ENCODE results near the gene ADAM12. TPM values are rescaled to one million over a fixed set of nuclear protein-coding genes. Genes with fewer than 3 reads are reported as not detected.
A peak's percentile ranks its signal among the peaks of the same experiment; 100 is the strongest.

ADAM12 gene
- total RNA-seq, 1 experiment from 2014 or later, result not detected

- RAD21 ChIA-PET (ENCODE audit: low non-redundant PET in 1 of 2, low total read pairs in 2 of 2, uncharacterized antibody in 2 of 2, unreplicated experiment in 2 of 2), result no interaction called here
- intact Hi-C loops (cut with micrococcal nuclease), result no loop called here
- TF ChIP-seq MAX (IDR thresholded peaks at IDR 0.05) (no peak), ZBTB33 (IDR thresholded peaks at IDR 0.05; ENCODE audit: extremely low read depth, insufficient replicate concordance, low read length) (no peak), ATF3 (IDR thresholded peaks at IDR 0.05) (no peak), CTCF (IDR thresholded peaks at IDR 0.05 in 2 of 3, conservative IDR thresholded peaks at IDR 0.05 in 1 of 3; ENCODE audit: borderline replicate concordance in 1 of 3, insufficient read depth in 1 of 3, low read depth in 2 of 3, low read length in 2 of 3) (peak in 2 of 3 experiments; percentile 9 to 18; a peak in 1 of 6 replicates)
- Histone ChIP-seq H3K79me2 (ENCODE audit: insufficient read depth, low read length) (no peaks in the 10 kb centered on the region), H3K27me3 (ENCODE audit: insufficient read depth, low read length) (peaks cover 48% of the 10 kb centered on the region), H3K9ac (ENCODE audit: low read length) (no peak overlapping the region), H3K4me1 (ENCODE audit: control insufficient read depth in 1 of 2, insufficient read depth in 2 of 2, low read length in 2 of 2) (no peaks in the 10 kb centered on the region), H2AFZ (ENCODE audit: low read depth, low read length, poor library complexity, severe bottlenecking) (no peak overlapping the region), H3K27ac (ENCODE audit: low read depth, low read length) (no peak overlapping the region), H3K4me2 (ENCODE audit: low read length) (no peak overlapping the region), H3K9me2 (ENCODE audit: insufficient read depth) (no peaks in the 10 kb centered on the region), H3K9me3 (ENCODE audit: control insufficient read depth in 1 of 2, insufficient read depth in 1 of 2, low read depth in 1 of 2, low read length in 2 of 2) (no peaks in the 10 kb centered on the region), H3K36me3 (ENCODE audit: control insufficient read depth in 1 of 2, insufficient read depth in 2 of 2, low read length in 2 of 2) (no peaks in the 10 kb centered on the region), H4K20me1 (ENCODE audit: insufficient read depth) (no peaks in the 10 kb centered on the region), H3K4me3 (replicated peaks in 1 of 2; ENCODE audit: low read depth in 1 of 2, low read length in 2 of 2) (no peak overlapping the region)
- POLR2A ChIA-PET, result no interaction called here
- DNase-seq (ENCODE audit: low read depth, low spot score), result no peak
- CTCF ChIA-PET, result no interaction called here
- BruUV-seq (replicated peaks), result no TSS peak
- 0 out of 2 replicates have a peak, but pooled peaks have one; percentile 47 for ATAC-seq
Measured at GRCh38 chr10:126155528-126155927, 232.7 kb downstream of the ADAM12 start.
